ENCODE results near the gene SMYD4.
"Not testable (repeated sequence)": the region's sequence is repeated elsewhere in the genome, so short reads cannot be mapped to it uniquely, and the experiment has no call there.

Gene SMYD4

DNA sequence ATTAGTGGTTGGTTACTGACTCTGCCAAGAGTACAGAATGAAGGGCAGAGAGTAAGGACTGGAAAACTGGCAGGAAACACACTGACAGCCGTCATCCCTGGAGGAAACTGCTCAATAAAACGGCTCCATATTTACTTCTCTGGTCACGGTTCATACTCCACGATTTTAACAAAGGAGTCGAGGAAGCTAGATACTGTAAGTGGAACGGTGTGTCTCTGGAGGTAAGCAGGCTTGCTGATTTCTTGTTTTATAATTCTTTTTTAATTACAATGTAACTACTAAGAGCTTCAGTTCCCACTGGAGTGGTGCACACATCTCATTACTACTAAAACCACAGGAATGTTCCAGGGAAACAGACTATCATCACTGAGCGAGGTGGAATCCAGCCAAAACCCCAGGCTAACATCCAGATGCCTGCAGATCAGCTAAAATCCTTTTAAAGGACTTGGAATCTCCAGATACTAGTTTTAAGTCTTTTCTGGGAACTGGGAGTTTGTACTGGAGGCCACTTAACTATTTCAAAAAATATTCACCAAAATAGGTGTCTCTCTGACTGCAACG lies 50.1 kb downstream of the SMYD4 start:
- DNase-seq: no peak

DNA sequence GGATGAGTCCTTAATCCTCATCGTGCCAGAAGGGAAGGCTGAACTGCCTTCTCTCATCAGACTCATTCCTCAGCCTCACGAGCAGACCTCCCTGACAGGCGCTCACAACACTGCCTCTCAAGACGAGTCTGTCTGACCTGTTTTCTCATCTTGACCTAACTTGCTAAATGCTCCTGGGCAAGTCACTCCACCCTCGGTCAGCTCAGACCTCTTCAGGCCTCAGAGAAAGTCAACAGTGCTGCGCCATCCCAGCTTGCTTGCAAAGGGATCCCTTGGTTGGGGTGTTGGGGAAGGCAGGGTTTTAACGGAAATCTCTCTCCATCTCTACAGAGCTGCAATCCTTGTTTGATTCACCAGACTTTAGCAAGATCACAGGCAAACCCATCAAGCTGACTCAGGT lies 52.8 kb downstream of the SMYD4 start:
- no peak for DNase-seq

DNA sequence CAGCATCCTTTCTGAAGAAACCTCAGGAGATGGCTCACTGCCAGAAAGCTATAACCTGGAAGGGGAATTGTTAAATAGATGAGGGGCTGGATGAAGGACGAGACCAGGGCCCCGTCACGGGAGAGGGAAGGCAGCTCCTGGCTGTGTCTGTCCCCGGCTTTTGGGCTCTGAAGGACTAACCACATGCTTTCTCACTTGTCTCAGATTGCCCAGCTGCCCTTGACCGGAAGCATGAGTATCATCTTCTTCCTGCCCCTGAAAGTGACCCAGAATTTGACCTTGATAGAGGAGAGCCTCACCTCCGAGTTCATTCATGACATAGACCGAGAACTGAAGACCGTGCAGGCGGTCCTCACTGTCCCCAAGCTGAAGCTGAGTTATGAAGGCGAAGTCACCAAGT lies 53.4 kb downstream of the SMYD4 start:
- no peak for DNase-seq

DNA sequence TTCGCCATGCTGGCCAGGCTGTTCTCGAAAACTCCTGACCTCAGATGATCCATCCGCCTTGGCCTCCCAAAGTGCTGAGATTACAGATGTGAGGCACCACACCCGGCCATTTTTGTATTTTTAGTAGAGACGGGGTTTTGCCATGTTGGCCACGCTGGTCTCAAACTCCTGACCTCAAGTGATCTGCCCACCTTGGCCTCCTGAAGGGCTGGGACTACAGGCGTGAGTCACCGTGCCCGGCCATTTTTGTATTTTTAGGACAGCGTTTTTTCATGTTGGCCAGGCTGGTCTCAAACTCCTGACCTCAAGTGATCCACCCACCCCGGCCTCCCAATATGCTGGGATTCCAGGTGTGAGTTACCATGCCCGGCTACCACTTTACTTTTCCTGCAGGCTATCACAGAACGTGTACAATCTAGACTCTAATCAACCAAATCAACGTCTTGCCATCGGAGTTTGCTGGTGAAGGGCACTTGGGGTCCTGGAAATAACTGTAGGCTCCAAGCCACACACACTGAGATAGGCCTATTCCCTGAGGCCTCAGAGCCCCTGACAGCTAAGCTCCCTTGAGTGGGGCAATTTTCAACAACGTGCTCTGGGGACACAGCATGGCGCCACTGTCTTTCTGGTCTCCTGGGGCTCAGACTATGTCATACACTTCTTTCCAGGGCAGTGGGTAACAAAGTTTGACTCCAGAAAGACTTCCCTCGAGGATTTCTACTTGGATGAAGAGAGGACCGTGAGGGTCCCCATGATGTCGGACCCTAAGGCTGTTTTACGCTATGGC lies 55.1 kb downstream of the SMYD4 start:
- DNase-seq: no peak

DNA sequence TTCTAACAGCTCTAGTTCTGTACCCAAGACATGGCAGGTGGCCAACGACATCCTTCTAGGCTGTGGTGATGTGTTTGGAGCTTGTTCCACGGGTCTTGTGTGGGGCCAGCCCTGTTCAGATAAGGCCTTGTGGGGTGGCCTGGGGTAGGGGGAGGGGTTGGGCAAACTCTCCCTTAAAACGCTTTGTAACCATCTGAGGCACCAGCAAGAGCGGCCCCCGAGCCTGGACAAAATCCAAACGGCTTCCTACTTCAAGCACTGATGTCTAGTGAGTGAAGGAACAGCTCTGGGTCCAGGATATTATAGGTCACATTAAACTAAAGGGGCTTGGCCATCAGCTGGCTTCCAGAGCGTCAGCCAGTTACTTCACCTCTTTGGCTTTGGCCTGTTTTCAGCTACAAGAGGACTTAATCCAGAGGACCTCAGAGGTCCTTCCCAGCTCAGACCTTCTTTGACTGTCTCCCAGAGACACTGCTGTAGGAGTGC lies 56.0 kb downstream of the SMYD4 start:
- DNase-seq: no peak

DNA sequence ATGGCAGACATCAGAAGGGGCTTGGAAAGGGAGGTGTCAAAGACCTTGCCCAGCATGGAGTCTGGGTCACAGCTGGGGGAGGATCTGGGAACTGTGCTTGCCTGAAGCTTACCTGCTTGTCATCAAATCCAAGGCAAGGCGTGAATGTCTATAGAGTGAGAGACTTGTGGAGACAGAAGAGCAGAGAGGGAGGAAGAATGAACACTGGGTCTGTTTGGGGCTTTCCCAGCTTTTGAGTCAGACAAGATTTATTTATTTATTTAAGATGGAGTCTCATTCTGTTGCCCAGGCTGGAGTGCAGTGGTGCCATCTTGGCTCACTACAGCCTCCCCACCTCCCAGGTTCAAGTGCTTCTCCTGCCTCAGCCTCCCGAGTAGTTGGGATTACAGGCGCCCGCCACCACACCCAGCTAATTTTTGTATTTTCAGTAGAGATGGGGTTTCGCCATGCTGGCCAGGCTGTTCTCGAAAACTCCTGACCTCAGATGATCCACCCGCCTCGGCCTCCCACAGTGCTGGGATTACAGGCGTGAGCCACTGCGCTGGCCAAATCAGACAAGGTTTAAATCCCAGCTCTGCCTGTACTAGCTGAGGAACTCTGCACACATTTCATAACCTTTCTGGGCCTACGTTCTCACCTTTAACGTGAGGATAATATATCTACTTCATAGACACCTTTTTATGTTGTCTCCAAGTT lies 56.6 kb downstream of the SMYD4 start:
- DNase-seq: not testable (repeated sequence)

DNA sequence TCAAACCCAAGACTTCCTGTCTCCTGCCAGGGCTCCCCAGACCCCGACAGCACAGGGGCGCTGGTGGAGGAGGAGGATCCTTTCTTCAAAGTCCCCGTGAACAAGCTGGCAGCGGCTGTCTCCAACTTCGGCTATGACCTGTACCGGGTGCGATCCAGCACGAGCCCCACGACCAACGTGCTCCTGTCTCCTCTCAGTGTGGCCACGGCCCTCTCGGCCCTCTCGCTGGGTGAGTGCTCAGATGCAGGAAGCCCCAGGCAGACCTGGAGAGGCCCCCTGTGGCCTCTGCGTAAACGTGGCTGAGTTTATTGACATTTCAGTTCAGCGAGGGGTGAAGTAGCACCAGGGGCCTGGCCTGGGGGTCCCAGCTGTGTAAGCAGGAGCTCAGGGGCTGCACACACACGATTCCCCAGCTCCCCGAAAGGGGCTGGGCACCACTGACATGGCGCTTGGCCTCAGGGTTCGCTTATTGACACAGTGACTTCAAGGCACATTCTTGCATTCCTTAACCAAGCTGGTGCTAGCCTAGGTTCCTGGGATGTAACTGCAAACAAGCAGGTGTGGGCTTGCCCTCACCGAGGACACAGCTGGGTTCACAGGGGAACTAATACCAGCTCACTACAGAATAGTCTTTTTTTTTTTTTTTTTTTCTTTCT lies 59.8 kb downstream of the SMYD4 start:
- DNase-seq: peak; percentile 8

DNA sequence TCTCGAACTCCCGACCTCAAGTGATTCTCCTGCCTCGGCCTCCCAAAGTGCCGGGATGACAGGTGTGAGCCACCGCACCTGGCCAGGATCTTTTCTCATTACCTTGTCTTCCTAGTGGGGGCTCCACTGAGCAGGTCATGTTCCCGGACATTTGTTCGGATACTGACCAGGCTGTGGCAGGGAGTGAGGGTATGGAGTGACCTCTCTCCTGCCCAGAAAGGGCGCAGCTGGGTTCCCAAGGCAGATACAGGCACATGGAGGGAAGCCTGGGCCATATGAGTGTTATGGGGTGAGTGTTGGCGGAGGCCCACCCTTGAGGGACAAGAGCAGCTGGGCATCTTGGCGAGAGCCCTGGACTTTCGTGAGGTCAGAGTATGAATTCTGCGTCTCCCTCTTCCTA lies 62.3 kb downstream of the SMYD4 start:
- no peak for DNase-seq

DNA sequence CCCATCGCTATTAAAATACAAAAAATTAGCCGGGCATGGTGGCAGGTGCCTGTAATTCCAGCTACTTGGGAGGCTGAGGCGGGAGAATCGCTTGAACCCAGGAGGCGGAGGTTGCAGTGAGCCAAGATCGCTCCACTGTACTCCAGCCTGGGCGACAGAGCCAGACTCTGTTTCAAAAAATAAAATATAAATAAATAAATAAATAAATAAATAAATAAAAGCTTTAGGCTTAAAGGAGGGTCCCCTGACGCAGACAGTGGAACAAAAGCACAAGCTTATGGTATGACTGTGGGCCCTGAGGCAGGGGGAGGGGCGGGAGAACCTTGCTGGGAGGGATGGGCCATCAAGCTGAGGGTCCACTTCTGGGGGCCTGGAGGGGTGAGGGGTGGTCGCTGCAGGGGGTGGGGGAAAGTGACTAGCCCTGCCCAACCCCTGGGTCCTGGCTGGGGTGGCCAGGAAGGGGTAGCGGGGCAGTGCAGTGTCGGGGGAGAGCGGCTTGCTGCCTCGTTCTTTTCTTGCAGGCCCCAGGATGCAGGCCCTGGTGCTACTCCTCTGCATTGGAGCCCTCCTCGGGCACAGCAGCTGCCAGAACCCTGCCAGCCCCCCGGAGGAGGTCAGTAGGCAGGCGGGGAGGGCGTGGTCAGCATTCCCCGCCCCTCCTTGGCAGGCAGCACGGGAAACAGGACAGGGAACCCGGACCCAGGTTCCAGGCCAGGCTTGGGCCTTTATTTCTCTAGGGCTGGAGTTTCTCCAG lies 63.1 kb downstream of the SMYD4 start:
- no peak for DNase-seq

DNA sequence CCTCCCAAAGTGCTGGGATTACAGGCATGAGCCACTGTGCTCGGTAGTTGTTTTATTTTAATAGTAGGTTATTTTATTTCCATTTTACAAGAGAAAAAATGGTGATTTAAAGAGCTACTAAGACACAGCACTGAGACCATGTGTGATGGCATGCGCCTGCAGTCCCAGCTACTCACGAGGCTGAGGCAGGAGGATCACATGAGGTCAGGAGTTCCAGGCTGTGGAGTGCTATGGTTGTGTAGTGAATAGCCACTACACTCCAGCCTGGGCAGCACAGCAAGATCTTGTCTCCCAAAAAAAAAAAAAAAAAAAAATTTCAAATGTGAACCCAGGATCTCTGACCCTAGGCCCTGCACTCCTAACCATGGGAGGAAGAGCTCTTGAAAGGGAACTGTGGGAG lies 64.1 kb downstream of the SMYD4 start:
- no peak for DNase-seq

DNA sequence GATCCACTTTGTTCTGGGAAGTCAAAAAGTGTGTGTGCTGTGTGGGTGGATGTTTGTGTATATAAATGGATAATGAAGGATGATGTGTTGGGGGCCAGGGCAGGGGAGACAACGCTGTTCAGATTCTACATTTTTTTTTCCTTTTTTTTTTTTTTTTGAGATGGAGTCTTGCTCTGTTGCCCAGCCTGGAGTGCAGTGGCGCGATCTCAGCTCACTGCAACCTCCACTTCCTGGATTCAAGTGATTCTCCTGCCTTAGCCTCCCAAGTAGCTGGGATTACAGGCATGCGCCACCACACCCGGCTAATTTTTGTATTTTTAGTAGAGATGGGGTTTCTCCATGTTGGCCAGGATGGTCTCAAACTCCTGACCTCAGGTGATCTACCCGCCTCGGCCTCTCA lies 65.0 kb downstream of the SMYD4 start:
- not testable (repeated sequence) for DNase-seq

DNA sequence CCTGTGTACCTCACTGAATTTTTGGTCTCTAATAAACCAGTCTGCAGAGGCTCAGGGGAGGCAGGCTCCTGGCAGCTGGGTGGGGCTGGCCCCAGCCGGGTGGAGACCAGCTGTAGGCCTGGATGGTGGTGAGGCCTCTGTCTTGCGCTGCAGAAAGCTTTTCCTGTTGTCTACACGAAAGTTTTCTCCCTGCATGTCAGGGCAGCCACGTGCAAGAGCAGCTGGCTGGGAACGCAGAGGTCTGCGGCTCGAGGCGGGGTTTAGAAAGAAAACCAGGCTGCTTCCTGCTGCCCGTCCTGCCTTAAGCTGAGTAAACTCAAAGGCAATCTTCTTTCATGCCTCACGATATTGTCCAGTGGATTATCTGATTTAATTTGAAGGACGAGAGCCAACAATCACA lies 65.4 kb downstream of the SMYD4 start:
- DNase-seq: peak; percentile 52

DNA sequence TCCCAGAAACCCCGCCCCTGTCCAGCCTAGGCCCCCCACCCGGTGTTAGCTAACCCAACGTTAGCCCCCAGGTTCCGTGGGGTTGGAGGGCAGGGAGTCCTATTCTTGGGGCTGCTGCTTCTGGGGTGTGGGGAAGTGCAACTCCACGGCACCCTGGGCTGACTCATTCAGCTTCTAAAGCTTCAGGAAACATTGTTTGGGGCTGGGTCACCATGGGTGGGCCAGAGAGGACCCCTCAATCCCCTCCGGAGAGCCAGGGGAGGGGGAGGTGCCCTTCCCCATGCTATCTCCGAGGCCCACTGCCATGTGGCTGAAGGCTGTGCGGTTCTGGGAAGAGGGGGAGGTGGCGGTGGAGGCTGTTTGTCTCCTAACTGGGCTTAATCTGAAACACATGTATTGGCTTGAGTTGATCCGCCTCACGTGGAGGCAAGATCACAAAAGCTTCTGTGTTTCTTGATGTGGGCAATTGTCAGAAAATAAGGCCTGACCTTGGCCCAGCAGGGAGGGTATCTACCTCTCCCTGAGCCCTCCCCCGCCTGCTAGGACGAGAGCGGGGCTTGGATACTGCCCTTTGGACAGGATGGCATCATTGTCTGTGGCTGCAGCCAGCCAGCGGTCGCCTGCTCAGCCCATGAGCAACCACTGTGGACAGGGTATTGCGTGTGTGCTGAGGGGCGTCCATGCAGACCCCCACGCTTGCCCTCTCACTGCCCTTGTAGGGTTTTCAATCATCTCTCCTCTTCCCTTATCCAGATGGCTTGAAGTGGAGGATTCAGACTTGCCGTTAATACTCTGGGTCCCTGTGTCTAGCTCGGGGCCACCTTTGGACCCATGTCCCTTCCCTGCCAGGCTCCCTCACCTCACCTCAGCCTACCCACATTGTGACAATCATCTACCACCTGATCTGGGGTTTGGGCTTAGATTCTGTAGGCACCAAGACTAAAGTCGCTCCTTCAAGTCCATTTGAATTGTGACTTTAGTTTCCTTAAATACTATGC lies 66.5 kb downstream of the SMYD4 start:
- DNase-seq: no peak

DNA sequence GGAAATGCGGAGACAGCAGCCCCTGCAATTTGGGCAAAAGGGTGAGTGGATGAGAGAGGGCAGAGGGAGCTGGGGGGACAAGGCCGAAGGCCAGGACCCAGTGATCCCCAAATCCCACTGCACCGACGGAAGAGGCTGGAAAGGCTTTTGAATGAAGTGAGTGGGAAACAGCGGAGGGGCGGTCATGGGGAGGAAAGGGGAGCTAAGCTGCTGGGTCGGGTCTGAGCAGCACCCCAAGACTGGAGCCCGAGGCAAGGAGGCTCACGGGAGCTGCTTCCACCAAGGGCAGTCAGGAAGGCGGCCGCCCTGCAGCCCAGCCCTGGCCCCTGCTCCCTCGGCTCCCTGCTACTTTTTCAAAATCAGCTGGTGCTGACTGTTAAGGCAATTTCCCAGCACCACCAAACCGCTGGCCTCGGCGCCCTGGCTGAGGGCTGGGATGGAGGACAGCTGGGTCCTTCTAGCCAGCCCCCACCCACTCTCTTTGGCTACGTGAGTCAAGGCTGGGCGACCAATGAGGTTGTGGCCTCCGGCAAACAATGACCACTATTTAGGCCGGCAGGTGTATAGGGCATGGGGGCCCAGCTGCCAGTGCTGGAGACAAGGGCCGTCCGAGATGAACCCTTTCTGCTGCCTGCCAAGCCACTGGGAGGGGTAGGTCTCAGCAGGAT lies 67.3 kb downstream of the SMYD4 start:
- DNase-seq: no peak

DNA sequence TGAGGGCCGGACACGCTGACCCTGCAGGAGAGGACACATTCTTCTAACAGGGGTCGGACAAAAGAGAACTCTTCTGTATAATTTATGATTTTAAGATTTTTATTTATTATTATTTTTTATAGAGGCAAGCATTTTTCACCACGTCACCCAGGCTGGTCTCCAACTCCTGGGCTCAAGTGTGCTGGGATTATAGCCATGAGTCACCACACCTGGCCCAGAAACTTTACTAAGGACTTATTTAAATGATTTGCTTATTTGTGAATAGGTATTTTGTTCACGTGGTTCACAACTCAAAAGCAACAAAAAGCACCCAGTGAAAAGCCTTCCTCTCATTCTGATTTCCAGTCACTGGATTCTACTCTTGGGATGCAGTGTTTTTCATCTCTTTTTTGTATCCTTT lies 70.2 kb downstream of the SMYD4 start:
- DNase-seq: no peak

DNA sequence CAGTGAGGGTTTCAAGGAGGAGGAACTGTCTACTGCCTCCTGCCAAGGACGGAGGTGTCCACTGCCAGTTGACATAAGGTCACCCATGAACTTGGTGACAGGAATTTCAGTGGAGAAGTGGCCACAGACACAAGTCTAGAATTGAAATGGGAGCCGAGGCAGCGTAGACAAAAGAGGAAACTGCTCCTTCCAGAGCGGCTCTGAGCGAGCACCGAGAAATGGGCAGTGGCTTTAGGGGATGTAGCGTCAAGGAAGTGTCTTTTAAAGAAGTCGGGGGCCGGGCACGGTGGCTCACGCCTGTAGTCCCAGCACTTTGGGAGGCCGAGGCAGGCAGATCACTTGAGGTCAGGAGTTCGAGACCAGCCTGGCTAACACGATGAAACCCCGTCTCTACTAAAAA lies 70.9 kb downstream of the SMYD4 start:
- no peak for DNase-seq

DNA sequence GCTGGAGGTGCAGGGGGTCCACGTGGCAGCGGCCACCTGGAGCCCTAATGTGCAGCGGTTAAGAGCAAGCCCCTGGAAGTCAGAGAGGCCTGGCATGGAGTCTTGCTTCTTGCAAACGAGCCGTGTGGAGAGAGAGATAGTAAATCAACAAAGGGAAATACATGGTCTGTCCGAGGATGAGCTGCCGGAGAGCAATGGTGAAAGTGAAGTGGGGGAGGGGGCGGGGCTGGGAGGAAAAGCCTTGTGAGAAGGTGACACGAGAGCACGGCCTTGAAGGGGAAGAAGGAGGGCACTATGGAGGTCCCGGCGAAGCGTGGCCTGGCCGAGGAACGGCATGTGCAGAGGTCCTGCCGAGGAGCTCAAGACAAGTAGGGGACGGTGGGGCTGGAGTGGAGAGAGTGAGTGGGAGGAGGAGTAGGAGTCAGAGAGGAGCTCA lies 73.9 kb downstream of the SMYD4 start:
- no peak for DNase-seq

DNA sequence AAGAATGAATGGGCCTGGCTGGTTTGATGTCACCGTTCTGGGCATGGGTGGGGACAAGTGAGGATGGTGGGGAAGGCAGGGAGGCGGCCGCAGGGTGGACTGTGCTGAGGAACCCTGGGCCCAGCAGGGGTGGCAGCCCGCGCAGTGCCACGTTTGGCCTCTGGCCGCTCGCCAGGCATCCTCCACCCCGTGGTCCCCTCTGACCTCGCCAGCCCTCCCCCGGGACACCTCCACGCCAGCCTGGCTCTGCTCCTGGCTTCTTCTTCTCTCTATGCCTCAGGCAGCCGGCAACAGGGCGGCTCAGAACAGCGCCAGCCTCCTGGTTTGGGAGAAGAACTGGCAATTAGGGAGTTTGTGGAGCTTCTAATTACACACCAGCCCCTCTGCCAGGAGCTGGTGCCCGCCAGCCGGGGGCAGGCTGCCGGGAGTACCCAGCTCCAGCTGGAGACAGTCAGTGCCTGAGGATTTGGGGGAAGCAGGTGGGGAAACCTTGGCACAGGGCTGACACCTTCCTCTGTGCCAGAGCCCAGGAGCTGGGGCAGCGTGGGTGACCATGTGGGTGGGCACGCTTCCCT lies 74.4 kb downstream of the SMYD4 start:
- DNase-seq: no peak

DNA sequence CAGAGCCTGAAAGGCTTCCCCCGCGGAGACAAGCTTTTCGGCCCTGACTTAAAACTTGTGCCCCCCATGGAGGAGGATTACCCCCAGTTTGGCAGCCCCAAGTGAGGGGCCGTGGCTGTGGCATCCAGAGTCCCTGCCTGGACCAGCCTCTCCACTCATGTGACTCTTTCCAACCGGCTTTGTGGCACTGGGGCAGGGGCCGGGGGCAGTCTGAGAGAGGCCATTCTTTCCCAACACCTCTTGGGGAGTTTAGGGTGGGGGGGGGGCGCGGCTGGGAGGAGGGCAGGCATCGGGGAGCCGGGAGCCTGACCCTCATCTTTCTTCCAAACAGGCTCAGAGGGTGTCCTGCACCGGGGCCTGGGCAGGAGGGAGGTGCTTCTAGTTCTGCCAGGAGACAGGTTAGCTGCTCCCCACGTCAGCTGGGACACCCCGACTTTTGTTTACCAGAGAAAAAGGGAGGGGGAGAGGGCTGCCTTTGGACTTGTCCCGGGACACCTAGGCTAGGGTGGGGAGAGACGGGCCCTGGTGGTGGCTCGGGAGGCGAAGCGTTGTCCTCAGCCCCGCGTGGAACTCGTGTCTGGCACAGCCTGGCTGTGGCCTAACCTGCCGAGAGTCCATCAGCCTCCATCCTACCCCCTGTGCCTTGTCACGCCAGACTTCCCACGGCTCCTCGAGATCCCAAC lies 75.1 kb downstream of the SMYD4 start:
- no peak for DNase-seq
